CD4-positive, alpha-beta T cell treated with Interleukin-15 for 1 hour (primary cell): ENCODE measurements around the gene OLIG1.
A peak's percentile ranks its signal among the peaks of the same experiment; 100 is the strongest.

Experiments used
- DNase-seq: peaks from one replicate; pipeline ENCODE4 v3.0.0-alpha.2; 2020

OLIG1 gene

GRCh38 chr21:33031152-33031911 lies 38.6 kb upstream of the OLIG1 start:
- DNase-seq: no peak

GRCh38 chr21:33032434-33033047 lies 37.4 kb upstream of the OLIG1 start:
- DNase-seq: no peak

GRCh38 chr21:33033094-33033951 lies 36.6 kb upstream of the OLIG1 start:
- DNase-seq: no peak

- DNase-seq: no peak
Measured at GRCh38 chr21:33033961-33034413, 36.0 kb upstream of the OLIG1 start.

GRCh38 chr21:33035147-33035546 lies 34.8 kb upstream of the OLIG1 start:
- no peak for DNase-seq

GRCh38 chr21:33036430-33037162 lies 33.3 kb upstream of the OLIG1 start:
- DNase-seq: peak; percentile 72

GRCh38 chr21:33037501-33037900 lies 32.4 kb upstream of the OLIG1 start:
- no peak for DNase-seq

GRCh38 chr21:33039536-33039935 lies 30.4 kb upstream of the OLIG1 start:
- DNase-seq: no peak

GRCh38 chr21:33040215-33040614 lies 29.7 kb upstream of the OLIG1 start:
- DNase-seq: no peak

- no peak for DNase-seq
Measured at GRCh38 chr21:33041981-33042380, 28.0 kb upstream of the OLIG1 start.

GRCh38 chr21:33042812-33043211 lies 27.1 kb upstream of the OLIG1 start:
- DNase-seq: no peak

- DNase-seq: no peak
Measured at GRCh38 chr21:33046455-33046854, 23.5 kb upstream of the OLIG1 start.

- DNase-seq: no peak
Measured at GRCh38 chr21:33047231-33047630, 22.7 kb upstream of the OLIG1 start.

GRCh38 chr21:33051925-33052324 lies 18.0 kb upstream of the OLIG1 start:
- DNase-seq: no peak

GRCh38 chr21:33053951-33054350 lies 16.0 kb upstream of the OLIG1 start:
- DNase-seq: no peak

GRCh38 chr21:33055991-33056390 lies 13.9 kb upstream of the OLIG1 start:
- DNase-seq: no peak

- no peak for DNase-seq
Measured at GRCh38 chr21:33057385-33057940, 12.5 kb upstream of the OLIG1 start.

- no peak for DNase-seq
Measured at GRCh38 chr21:33058527-33058926, 11.4 kb upstream of the OLIG1 start.

- DNase-seq: no peak
Measured at GRCh38 chr21:33058957-33059356, 11.0 kb upstream of the OLIG1 start.

GRCh38 chr21:33059380-33059841 lies 10.5 kb upstream of the OLIG1 start:
- DNase-seq: peak; percentile 59

GRCh38 chr21:33061233-33061632 lies 8.7 kb upstream of the OLIG1 start:
- DNase-seq: no peak

GRCh38 chr21:33063375-33063883 lies 6.5 kb upstream of the OLIG1 start:
- DNase-seq: no peak
